GM04503 (cell line): Measurements from ENCODE around the gene QRFP.

Experiments
- DNase-seq: peaks from one replicate; pipeline ENCODE4 v3.0.0-alpha.2; 2012; ENCODE audit warnings: low read depth

QRFP gene

GRCh38 chr9:130933114-130934046 lies 36.8 kb upstream of the QRFP start:
- no peak for DNase-seq

- no peak for DNase-seq
Measured at GRCh38 chr9:130932255-130933079, 35.9 kb upstream of the QRFP start.

GRCh38 chr9:130931508-130932254 lies 35.1 kb upstream of the QRFP start:
- DNase-seq, result no peak

GRCh38 chr9:130930804-130931349 lies 34.3 kb upstream of the QRFP start:
- no peak for DNase-seq

GRCh38 chr9:130930132-130930803 lies 33.7 kb upstream of the QRFP start:
- no peak for DNase-seq

- no peak for DNase-seq
Measured at GRCh38 chr9:130929571-130930038, 33.0 kb upstream of the QRFP start.

GRCh38 chr9:130927995-130928900 lies 31.6 kb upstream of the QRFP start:
- DNase-seq, result no peak

- DNase-seq, result no peak
Measured at GRCh38 chr9:130927338-130927737, 30.7 kb upstream of the QRFP start.

GRCh38 chr9:130925050-130925678 lies 28.6 kb upstream of the QRFP start:
- no peak for DNase-seq

GRCh38 chr9:130924448-130924788 lies 27.8 kb upstream of the QRFP start:
- no peak for DNase-seq

GRCh38 chr9:130923611-130924447 lies 27.2 kb upstream of the QRFP start:
- no peak for DNase-seq

GRCh38 chr9:130922893-130923610 lies 26.4 kb upstream of the QRFP start:
- no peak for DNase-seq

- no peak for DNase-seq
Measured at GRCh38 chr9:130921989-130922892, 25.6 kb upstream of the QRFP start.

- DNase-seq, result no peak
Measured at GRCh38 chr9:130921300-130921988, 24.8 kb upstream of the QRFP start.

- no peak for DNase-seq
Measured at GRCh38 chr9:130920762-130921299, 24.2 kb upstream of the QRFP start.

- no peak for DNase-seq
Measured at GRCh38 chr9:130920233-130920632, 23.6 kb upstream of the QRFP start.
